Colon (tissue), 2 donors: Measurements from ENCODE around the gene BEGAIN.

Experiments used
- FAIRE-seq: peaks from 2 replicates; lab custom pipeline; 2012; peaks lifted over from hg19 to GRCh38; lab: Jason Lieb, UNC
- donor health status: control.
- donor health status: control.

Gene BEGAIN

DNA sequence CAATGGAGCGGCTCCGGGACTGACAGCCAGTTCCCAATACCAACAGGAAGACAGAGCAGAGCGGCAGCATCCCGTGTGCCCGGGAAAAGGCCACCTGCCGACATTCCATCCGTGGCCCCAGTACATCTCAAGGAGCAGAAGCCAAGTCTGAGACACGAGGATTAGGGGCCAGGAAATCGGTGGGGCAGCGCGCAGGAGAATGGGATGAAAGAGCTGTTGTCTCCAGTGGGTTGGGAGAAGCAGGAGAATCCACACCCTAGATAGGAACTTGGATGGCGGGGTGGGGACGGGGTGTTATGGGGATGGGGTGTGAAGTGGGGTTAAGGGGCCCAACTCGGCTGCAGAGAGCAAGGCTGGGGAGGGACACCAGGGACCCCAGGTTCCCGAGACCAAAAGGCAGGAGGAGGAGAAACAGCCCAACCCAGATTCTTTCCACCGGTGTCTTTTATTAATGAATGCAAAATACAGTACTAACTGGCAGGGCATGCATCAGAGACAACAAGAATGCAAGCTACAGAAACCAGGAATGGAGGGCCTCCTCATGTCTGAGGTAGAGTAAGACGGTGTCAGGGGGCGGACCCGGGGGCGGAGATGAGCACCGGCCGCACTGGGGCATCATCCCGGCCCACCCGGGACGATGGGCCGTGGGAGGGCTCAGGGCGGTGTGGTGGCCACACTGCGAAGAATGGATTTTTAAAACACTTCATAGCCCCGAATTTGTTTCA, 50.3 kb downstream of the BEGAIN start:
- no peak for FAIRE-seq

DNA sequence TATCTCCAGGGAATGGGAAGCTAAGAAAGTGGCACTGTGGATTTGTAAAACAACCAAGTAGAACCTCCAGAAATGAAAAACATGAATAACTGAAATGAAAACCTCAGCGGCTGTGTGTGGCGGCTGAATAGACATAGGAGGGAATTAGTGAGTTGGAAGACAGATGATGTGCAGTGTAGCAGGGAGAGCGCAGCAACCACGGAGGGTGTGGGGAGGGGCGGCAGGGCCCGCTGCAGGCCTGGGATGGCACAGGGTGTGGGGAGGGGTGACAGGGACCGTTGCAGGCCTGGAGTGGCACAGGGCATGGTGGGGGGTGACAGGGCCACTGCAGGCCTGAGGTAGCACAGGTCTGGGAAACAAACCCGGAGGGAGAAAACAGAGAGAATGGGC, 51.1 kb downstream of the BEGAIN start:
- FAIRE-seq, result no peak

GRCh38 chr14:100535287-100536120, 51.7 kb downstream of the BEGAIN start:
- FAIRE-seq, result no peak

GRCh38 chr14:100534528-100535286, 52.5 kb downstream of the BEGAIN start:
- no peak for FAIRE-seq

DNA sequence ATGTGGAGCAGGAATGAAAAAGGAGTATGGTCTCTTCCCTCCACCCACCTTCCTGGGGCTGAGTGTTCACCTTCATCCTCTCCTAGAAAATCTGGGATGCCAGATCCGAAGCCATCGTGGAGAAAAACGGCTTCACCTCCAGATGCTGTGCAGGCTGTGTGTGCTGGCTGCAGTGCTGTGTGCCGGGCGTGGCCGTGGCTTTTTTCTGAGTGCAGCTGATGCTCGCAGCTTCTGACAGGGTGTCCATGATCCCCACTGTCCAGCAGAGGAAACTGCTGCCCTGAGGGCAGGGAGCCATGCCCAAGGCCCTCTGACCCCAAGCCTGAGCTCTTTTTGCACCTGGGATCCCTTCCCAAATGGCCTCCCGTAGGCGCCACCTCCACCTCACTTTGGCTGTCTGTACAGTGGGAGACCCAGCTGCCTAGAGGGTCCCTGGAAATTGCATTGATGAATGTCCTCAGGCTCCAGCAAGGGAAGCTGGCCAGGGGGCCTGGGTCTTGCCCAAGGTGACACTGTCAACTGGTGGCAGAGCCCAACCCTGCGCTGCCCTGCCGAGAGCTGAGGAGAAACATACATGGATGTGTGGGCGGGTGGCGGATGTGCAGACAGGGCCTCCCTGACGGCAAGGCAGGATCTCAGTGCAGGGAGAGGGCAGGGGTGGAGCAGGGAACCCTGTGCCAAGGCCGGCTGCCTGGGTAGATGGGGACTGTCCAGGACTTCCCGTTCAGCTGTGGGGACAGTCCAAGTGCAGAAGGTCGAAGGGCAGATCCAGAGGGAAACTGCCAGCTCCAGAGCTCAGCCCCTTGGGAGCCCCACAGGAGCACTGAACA, 53.3 kb downstream of the BEGAIN start:
- FAIRE-seq, result no peak

DNA sequence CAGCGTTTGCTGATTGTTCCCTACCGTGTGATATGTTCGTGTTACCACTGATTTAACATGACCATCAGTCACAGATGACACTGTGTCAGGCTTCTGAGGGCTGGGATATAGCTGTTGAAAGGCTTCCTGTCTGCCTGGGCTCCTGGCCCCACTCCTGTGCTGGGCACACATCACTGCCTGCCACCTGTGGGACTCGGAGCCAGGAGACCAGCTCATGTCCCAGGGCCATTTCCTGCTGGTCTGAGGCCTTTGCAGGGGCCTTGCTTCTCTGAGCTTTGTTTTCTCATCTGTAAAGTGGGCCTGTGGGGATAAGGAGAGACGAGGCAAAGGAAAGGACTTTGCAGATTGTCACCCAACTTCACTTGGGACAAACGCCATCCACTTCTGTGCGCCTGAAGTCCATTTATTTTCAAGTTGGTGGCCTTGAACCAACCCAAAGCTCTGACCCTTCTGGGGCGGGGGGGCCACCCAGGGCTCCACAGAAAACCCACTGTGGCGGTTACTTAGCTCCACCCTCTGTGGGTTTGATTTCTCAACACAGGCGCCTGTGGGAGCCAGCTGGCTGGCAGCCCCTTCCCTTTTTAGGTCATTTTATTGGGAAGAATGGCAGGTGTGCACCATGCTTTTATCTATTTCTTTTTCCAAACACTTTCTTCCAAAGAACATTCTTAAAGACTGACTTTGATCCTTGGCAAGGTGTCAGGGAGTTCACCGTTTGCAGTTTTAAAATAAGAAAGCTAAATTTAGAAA, 54.1 kb downstream of the BEGAIN start:
- FAIRE-seq, result no peak

DNA sequence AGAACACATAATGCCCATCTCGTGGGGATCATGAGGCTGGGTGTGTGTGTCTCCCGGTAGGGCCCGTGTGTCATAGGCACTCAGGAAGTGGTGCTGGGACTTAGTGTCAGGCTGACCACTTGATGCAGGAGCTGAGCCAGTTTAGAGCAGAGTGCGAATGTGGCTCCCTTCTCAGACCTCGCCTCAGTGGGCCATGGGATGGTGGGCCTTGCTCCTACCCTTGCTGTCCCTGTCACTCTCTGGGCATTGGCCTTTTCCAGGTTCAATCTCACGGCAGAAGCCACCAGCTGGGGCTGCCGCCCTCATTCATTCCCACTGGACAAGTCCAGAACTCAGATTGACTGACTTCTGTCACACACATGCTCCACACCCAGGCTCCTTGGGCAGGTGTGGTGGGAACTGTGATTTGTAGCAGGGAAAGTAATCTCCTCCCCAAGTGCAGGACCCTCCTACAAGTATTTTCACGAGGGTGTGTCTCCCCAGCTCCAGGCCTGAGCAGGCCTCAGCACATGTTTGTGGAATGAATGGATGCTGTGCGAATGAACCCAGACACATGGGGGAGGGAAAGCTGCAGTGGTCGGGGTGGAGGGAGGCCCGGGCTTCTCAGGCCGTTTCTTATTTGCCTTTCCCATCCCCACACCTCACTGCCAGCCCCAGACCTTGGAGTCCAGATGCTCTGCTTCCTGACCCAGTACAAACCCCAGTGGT, 54.9 kb downstream of the BEGAIN start:
- no peak for FAIRE-seq

GRCh38 chr14:100531152-100532121, 55.8 kb downstream of the BEGAIN start:
- no peak for FAIRE-seq

DNA sequence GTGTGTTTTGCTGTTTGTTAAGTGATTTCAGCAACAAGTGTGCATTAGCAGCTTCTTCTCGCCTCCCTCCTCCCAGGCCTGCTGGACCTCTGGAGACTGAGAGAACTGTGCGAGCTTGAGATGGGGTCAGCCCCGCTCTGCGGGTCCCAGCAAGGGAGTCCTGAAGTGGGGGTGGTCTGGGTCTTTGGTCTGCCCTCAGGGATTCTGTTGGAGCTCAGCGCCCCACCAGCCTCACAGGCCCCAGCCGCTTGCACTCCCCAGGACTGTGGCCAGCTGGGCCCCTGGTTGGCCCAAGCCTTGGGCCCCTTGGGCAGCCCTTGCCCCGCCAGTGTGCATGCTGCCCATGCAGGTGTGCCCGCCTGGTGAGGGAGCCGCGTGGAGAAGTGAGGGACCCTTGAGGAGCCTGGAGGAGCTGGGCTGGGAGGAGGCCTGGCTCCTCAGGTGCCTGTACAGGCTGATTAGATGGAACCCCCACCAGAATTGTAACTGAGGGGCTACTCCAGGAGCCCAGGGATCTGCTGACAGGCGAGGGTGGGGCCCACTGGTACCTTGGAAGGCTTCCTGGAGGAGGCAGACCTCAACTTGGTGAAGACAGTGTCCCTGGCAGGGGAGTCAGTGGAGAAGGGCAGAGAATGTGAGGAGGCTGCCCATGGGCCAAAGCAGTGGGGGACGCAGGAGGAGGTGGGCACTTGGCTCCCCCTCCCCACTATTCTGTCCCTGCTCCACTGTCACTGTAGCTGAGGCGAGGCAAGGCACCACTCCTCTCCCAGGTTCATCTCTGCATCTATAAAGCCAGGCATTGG, 56.7 kb downstream of the BEGAIN start:
- FAIRE-seq, result no peak

DNA sequence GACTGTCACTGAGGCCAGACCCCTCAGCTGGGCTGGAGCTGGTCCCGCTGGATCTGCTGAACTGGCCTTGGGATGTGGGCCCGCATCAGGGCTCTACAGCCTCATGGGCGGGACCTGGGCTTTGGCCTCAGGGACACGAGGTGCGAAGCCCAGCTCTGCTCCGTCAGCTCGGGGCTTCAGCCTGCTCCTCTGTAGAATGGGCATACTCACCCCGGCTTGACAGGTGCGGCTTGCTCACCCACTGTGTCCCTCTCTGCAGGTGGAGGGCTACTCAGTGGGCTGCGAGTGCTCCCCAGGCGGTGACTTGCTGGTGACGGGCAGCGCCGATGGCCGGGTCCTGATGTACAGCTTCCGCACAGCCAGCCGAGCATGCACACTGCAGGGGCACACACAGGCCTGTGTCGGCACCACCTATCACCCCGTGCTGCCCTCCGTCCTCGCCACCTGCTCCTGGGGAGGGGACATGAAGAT, 57.6 kb downstream of the BEGAIN start:
- no peak for FAIRE-seq

DNA sequence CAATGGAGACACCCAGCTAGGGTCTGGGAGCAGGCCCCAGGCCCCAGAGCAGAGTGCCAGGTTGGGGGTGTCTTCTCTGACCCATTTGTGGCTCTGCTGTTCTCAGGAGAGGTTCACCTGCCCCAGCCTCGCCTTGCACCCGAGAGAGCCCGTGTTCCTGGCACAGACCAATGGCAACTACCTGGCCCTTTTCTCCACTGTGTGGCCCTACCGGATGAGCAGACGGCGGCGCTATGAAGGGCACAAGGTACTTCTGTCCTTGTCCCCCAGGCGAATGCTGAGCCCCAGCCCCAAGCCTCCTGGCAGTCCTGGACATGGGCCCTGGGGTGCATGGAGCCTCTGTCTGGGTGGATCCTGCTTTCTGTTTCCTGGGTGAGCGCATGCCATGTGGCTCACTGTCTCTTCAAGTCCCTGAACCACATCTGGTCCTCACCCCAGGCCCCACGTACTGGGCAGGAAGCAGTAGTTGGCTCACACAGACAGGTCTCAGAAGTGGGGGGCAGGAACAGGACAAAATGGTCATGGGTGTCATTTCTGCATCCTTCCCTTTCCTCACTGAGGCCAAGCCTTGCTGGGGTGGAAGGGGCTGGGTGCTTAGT, 58.2 kb downstream of the BEGAIN start:
- no peak for FAIRE-seq

- FAIRE-seq, result no peak
Observed at GRCh38 chr14:100526632-100527031, 60.6 kb downstream of the BEGAIN start.

DNA sequence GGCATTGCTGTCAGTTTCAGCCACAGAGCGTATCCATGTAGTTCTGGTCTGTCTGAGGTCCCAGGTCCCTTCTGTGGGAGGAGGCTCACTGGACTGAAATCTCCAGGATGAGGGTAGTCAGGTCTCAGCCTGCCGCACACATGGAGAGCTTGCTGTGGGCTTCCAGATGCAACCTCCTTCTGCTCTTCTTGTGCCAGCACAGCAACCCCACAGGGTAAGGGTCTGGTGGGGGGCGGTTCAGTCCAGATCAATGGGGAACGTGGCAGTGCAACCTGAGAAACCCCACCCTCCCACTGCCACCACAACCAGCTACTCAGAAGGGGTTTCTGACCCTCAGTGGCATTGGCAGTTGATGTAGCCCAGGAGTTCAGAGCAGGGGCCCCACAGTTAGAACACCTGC, 61.2 kb downstream of the BEGAIN start:
- FAIRE-seq, result no peak

GRCh38 chr14:100525615-100526014, 61.6 kb downstream of the BEGAIN start:
- FAIRE-seq, result no peak

GRCh38 chr14:100524933-100525243, 62.3 kb downstream of the BEGAIN start:
- no peak for FAIRE-seq

DNA sequence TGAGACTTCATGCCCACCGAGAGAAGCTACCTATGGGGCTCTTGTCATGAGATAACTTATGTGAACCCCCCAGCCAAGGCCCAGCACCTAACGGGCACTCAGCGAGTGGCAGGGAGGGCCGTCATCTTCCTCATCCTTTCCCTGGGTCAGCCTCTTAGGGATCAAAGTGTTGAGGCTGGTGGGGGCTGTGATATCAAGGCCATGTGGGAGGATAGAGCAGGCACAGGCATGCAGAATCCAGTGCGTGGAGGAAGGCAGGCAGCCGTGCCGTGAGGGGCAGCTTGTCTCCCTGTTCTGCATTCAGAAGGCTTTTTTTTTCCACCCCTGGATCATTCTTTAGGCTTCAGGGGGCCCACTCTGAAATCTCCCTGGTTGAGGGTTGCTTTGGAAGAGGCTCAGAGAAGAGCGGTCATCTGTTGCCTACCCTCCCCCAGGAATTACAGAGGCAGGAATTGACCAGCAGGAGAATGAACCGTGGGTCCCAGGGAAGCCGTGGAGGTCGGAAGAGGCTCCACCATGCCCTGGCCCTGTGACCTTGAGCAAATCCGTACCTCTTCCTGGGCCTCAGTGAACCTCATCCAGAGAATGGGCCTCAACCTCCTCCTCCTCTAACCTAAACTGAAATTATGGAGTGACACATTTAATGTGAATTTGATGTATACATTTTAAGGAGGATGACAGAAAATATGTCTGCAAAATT, 62.8 kb downstream of the BEGAIN start:
- FAIRE-seq, result no peak

GRCh38 chr14:100523843-100524169, 63.4 kb downstream of the BEGAIN start:
- no peak for FAIRE-seq
